ENCODE measurements around the gene USP12. TPM values are rescaled to one million over a fixed set of nuclear protein-coding genes. Genes with fewer than 3 reads are reported as not detected.

The USP12 gene
- total and polyA plus RNA-seq, 3 experiments from 2014 or later, result 14.5 to 73.2 (median 72.1) TPM

DNA sequence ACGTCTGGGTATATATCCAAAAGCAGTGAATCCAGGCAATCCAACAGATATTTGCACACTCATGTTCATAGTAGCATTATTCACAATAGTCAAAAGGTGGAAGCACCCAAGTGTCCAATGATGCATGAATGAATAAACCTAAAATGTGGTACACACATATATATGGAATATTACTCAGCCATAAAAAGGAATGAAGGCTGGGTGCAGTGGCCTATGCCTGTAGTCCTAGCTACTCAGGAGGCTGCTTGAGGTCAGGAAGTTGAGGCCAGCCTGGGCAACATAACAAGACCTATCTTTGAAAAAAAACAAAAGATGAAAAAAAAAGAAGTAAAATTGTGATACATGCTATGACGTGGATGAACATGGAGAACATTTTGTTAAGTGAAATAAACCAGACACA is 10.4 kb upstream of the USP12 start:
- H3K27ac ChIP-seq (ENCODE audit: low read depth, low read length), result no peak overlapping the region
- no peaks in the 10 kb centered on the region for H3K4me1 ChIP-seq (ENCODE audit: insufficient read depth, low read length)
- H3K9me3 Mint-ChIP-seq, result peaks cover 0 to 1% (median 0%) of the 10 kb centered on the region in 5 donors
- H3K27me3 Mint-ChIP-seq, result peaks cover 7 to 18% of the 10 kb centered on the region in 2 donors
- no peaks in the 10 kb centered on the region for H3K9me3 ChIP-seq (ENCODE audit: low read length)
- ChIA-PET CTCF (no interaction called here), POLR2A (interaction anchor here (0.7 kb wide), 1 partner anchor 28 kb away, joined by 3 read pairs; no protein-coding TSS in a partner anchor)
- no peaks in the 10 kb centered on the region for H3K27me3 ChIP-seq (ENCODE audit: insufficient read depth, low read length, poor library complexity, severe bottlenecking)
- no peak for DNase-seq
- no peak overlapping the region for H3K27ac Mint-ChIP-seq
- H3K4me3 ChIP-seq (ENCODE audit: low read length), result no peak overlapping the region
- H3K36me3 ChIP-seq (ENCODE audit: insufficient read depth, low read length), result no peaks in the 10 kb centered on the region
- H3K36me3 Mint-ChIP-seq, result no peaks in the 10 kb centered on the region
- H3K4me1 Mint-ChIP-seq, result no peaks in the 10 kb centered on the region
- H3K4me3 Mint-ChIP-seq, result no peak overlapping the region

DNA sequence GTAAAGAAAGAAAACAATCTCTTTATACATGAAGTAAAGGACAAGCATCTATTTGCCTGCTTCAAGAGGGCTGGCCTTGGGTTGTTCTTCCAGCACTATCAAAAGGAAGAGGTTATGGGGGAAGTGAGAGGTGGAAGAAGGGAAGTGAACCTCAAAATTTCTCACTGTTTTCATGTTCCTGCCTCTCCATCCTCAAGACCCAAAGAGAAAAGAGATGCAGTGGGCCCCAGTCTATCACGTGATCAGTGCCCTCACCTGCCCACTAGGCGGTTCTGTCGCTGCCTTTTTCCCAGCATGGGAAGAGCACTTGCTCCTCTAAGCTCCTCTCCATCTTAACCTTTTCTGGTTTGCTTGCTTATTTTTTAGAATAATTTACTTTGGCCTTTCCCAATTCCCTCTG is 6.2 kb upstream of the USP12 start:
- ChIA-PET POLR2A (no interaction called here), CTCF (no interaction called here)
- Mint-ChIP-seq H3K27ac (no peak overlapping the region), H3K27me3 (peaks cover 3 to 15% of the 10 kb centered on the region in 2 donors), H3K4me3 (no peak overlapping the region), H3K4me1 (peaks cover 3 to 5% (median 5%) of the 10 kb centered on the region in 3 donors), H3K36me3 (no peaks in the 10 kb centered on the region), H3K9me3 (no peaks in the 10 kb centered on the region)
- Histone ChIP-seq H3K27me3 (ENCODE audit: insufficient read depth, low read length, poor library complexity, severe bottlenecking) (no peaks in the 10 kb centered on the region), H3K4me3 (ENCODE audit: low read length) (no peak overlapping the region), H3K4me1 (ENCODE audit: insufficient read depth, low read length) (peaks cover 4% of the 10 kb centered on the region), H3K36me3 (ENCODE audit: insufficient read depth, low read length) (no peaks in the 10 kb centered on the region), H3K27ac (ENCODE audit: low read depth, low read length) (no peak overlapping the region), H3K9me3 (ENCODE audit: low read length) (no peaks in the 10 kb centered on the region)
- DNase-seq, result no peak

DNA sequence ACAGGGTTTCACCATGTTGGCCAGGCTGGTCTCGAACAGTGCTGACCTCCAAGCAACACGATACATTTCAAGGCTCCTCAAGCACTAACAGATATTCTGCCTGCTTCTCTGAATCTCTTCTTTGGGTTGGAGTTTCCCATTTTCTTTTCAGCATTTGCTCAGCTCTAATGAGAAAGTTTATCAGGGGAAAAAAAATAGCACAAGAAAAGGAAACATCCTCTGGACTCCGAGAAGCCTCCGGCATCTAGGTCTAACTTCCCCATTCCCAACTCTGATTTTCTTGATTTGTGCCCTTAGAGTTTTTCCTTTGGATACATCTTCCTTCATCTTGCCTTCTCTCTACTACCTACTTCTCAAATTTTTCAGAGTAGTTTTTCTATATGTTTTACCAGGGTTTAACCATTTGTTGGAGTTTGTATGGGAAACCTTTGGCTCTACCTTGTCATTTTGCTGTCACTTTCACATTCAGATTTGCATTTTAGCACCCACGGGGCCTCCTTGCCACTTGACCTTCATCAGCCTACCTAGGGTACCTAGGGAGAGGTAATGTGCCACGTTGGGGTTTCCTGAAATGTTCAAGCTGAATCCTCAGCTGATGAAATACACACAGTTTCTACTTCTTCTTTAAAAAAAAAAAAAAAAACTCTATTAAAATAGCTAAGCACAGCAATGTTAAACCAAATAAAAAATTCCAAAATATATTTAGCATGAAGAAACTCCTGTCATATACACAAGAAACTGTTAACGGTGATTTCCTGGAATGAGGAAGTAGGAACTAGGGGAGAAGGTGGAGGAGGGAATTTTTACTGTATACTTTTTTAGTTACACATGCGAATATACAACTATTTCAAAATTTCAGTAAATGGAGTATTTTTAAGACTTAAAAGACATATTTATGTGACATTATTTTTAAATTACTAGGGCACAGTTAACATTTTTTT is 5.1 kb upstream of the USP12 start:
- Mint-ChIP-seq H3K4me3 (peak overlapping the region in 1 of 7 donors; percentile 15), H3K9me3 (no peaks in the 10 kb centered on the region), H3K27ac (no peak overlapping the region), H3K4me1 (peaks cover 9 to 13% (median 13%) of the 10 kb centered on the region in 3 donors), H3K36me3 (peaks cover 0 to 4% (median 0%) of the 10 kb centered on the region in 3 donors), H3K27me3 (peaks cover 0 to 11% of the 10 kb centered on the region in 2 donors)
- Histone ChIP-seq H3K36me3 (ENCODE audit: insufficient read depth, low read length) (no peaks in the 10 kb centered on the region), H3K9me3 (ENCODE audit: low read length) (no peaks in the 10 kb centered on the region), H3K4me3 (ENCODE audit: low read length) (no peak overlapping the region), H3K27ac (ENCODE audit: low read depth, low read length) (no peak overlapping the region), H3K4me1 (ENCODE audit: insufficient read depth, low read length) (peaks cover 9% of the 10 kb centered on the region), H3K27me3 (ENCODE audit: insufficient read depth, low read length, poor library complexity, severe bottlenecking) (no peaks in the 10 kb centered on the region)
- POLR2A ChIA-PET, result interaction anchor here (0.6 to 1.1 kb wide), 2 partner anchors 76 to 230 kb away, joined by 3 read pairs; no protein-coding TSS in a partner anchor
- no peak for DNase-seq
- CTCF ChIA-PET, result no interaction called here

DNA sequence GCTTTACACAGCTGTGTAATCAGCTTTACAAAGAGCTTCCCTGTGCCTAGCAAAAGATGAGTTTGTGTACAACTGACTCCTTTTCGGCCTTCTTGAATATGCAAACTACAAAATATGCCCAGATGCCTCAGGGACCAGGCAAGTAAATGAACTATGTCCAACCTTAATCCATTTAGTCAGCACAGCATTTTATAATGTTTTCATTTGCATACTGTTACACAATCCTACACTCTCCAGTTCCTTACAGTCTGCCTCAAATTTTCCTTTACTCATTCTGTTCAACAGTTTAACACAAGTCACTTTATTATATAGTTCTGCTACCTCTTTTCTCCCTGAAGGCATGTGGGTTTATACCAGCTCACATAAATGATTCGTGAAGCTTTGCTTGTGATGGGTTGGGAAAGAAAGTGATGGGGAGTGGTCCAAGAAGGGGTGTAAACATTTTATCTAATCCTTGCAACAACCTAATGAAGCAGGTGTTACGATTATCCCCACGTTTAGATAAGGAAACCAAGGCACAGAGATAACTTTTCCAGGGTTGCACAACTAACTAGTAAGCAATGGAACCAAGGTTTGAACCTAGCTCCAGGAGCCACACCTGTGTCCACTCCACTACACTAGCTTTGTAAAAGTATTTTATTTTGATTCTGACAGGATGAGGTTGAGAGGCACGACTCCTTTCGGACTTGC is 3.3 kb upstream of the USP12 start:
- no peak overlapping the region for H3K4me3 Mint-ChIP-seq
- H3K36me3 Mint-ChIP-seq, result peaks cover 0 to 9% (median 0%) of the 10 kb centered on the region in 3 donors
- no peak for DNase-seq
- H3K27me3 ChIP-seq (ENCODE audit: insufficient read depth, low read length, poor library complexity, severe bottlenecking), result no peaks in the 10 kb centered on the region
- H3K36me3 ChIP-seq (ENCODE audit: insufficient read depth, low read length), result no peaks in the 10 kb centered on the region
- peaks cover 17% of the 10 kb centered on the region for H3K4me1 ChIP-seq (ENCODE audit: insufficient read depth, low read length)
- H3K9me3 Mint-ChIP-seq, result no peaks in the 10 kb centered on the region
- H3K4me1 Mint-ChIP-seq, result peaks cover 17 to 22% (median 21%) of the 10 kb centered on the region in 3 donors
- no peak overlapping the region for H3K4me3 ChIP-seq (ENCODE audit: low read length)
- CTCF ChIA-PET, result no interaction called here
- H3K27ac ChIP-seq (ENCODE audit: low read depth, low read length), result no peak overlapping the region
- H3K9me3 ChIP-seq (ENCODE audit: low read length), result no peaks in the 10 kb centered on the region
- peaks cover 0 to 6% of the 10 kb centered on the region in 2 donors for H3K27me3 Mint-ChIP-seq
- peak overlapping the region in 1 of 8 donors; percentile 55 for H3K27ac Mint-ChIP-seq
- POLR2A ChIA-PET, result no interaction called here

DNA sequence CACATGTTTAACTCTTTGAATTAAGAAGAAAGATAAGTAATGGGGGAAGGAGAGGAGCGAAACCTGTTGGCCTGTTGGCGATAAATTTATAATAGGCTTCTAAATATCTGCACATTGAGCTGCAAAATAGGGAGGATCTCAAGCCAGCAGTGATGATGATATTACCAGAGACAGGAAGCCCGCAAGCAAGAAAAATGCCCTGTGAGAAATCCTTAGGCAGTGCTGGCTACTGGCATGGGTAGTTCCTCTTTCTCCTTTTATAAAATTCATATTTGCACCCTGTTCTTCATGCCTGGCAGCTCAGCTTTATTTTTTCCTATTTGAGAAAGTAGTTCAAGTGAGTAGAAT is 858 bp upstream of the USP12 start:
- Mint-ChIP-seq H3K4me1 (peaks cover 38 to 45% (median 45%) of the 10 kb centered on the region in 3 donors), H3K27ac (peak overlapping the region; percentile 69 to 99 (median 95))

DNA sequence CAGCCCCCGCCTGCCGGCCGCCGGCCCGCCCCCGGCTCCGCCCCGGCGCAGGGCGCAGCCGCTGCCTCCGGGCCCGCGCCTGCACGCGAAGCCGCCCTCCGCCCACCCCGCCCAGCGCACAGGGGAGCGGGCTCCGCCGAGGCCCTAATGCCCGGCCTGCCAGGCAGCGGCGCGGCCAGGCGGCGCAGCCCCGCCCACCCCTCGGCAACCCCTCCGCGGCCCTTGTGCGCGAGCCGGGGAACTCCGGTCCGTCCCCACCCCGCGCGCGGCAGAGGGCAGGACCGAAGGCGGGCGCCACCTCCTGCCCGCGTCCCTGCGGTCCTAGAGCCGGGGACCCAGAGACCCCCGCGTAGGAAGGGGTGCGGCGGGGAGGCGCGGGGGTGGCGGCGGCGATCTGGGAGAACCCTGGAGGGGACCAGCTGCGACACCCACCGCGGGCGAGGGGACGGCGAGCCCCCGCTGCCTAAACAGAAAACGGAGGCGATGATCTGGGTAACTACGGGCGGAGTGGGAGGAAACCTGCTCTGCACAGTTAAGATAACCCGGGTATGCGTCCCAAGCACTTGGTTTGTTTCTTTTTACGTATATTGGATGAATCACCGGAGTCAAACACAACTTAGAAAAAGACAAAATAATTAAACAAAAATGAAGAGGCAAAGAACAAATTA is 350 bp upstream of the USP12 start:
- Mint-ChIP-seq H3K27ac (peak overlapping the region; percentile 69 to 99 (median 95)), H3K4me1 (peaks cover 38 to 49% (median 45%) of the 10 kb centered on the region in 3 donors), H3K27me3 (no peaks in the 10 kb centered on the region), H3K36me3 (peaks cover 0 to 9% (median 0%) of the 10 kb centered on the region in 3 donors), H3K9me3 (no peaks in the 10 kb centered on the region), H3K4me3 (peak overlapping the region; percentile 84 to 93 (median 90))
- peak overlapping the region; percentile 83 for H3K4me3 ChIP-seq (ENCODE audit: low read length)
- H3K27ac ChIP-seq (ENCODE audit: low read depth, low read length), result peak overlapping the region; percentile 75
- H3K27me3 ChIP-seq (ENCODE audit: insufficient read depth, low read length, poor library complexity, severe bottlenecking), result no peaks in the 10 kb centered on the region
- no peaks in the 10 kb centered on the region for H3K36me3 ChIP-seq (ENCODE audit: insufficient read depth, low read length)
- H3K9me3 ChIP-seq (ENCODE audit: low read length), result no peaks in the 10 kb centered on the region
- ChIA-PET CTCF (interaction anchor here (0.9 to 1.1 kb wide), 2 partner anchors 9 to 127 kb away, joined by 3 read pairs; no protein-coding TSS in a partner anchor), POLR2A (no interaction called here)
- peaks cover 38% of the 10 kb centered on the region for H3K4me1 ChIP-seq (ENCODE audit: insufficient read depth, low read length)
- peak; percentile 89 to 95 (median 91) for DNase-seq

More for the DNA sequence above, 858 bp upstream of the USP12 start:
- Histone ChIP-seq H3K9me3 (ENCODE audit: low read length) (no peaks in the 10 kb centered on the region), H3K36me3 (ENCODE audit: insufficient read depth, low read length) (no peaks in the 10 kb centered on the region), H3K4me3 (ENCODE audit: low read length) (peak overlapping the region; percentile 83), H3K27ac (ENCODE audit: low read depth, low read length) (peak overlapping the region; percentile 75), H3K4me1 (ENCODE audit: insufficient read depth, low read length) (peaks cover 38% of the 10 kb centered on the region), H3K27me3 (ENCODE audit: insufficient read depth, low read length, poor library complexity, severe bottlenecking) (no peaks in the 10 kb centered on the region)
- Mint-ChIP-seq H3K27me3 (no peaks in the 10 kb centered on the region), H3K9me3 (no peaks in the 10 kb centered on the region), H3K36me3 (peaks cover 0 to 9% (median 0%) of the 10 kb centered on the region in 3 donors), H3K4me3 (peak overlapping the region; percentile 84 to 93 (median 90))
- CTCF ChIA-PET, result interaction anchor here (0.9 to 1.1 kb wide), 2 partner anchors 9 to 128 kb away, joined by 3 read pairs; no protein-coding TSS in a partner anchor
- DNase-seq, result no peak
- POLR2A ChIA-PET, result no interaction called here

DNA sequence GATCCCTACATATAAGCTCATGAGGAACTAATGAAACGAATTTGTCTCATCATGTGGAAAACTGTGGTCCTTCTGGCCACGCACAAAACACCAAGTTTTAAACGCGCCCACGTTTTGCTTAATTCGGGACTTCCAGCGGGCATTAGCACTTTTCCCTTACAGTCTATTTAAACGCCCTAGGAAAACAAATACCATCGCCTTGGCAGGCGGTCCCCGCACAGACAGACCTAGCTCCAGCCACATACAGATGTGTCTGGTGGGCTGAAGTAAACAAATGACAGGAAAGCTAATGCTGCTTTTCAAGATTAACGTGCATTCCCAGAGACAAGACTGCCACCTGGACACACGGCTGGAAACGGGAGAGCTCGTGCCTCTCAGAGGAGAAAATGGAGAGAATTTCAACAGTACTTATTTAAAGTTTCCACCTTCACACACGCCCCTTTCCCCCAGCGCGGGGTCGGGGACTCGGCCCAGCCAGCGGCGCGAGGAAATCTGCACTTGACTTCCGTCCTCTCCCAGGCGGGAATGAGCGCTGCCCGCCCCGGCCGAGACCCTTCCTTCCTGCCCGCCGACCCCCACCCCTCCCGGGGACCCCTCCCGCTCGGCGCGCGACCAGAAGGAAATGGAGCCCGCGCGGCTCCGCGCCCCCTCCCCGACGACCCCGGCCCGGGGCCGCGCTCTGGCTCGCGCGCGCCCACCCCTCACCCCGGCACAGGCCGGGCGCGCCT is 931 bp downstream of the USP12 start:
- POLR2A ChIA-PET, result interaction anchor here (0.6 to 0.9 kb wide), 3 partner anchors 9 to 100 kb away, joined by 3 read pairs; partner anchors contain the start of gene RASL11A
- no peaks in the 10 kb centered on the region for H3K27me3 ChIP-seq (ENCODE audit: insufficient read depth, low read length, poor library complexity, severe bottlenecking)
- Mint-ChIP-seq H3K4me1 (peaks cover 48 to 61% (median 55%) of the 10 kb centered on the region in 3 donors), H3K27ac (peak overlapping the region; percentile 94 to 99 (median 97)), H3K4me3 (peak overlapping the region; percentile 91 to 98 (median 97)), H3K36me3 (peaks cover 0 to 9% (median 0%) of the 10 kb centered on the region in 3 donors), H3K9me3 (no peaks in the 10 kb centered on the region), H3K27me3 (no peaks in the 10 kb centered on the region)
- peaks cover 45% of the 10 kb centered on the region for H3K4me1 ChIP-seq (ENCODE audit: insufficient read depth, low read length)
- no peaks in the 10 kb centered on the region for H3K36me3 ChIP-seq (ENCODE audit: insufficient read depth, low read length)
- peak overlapping the region; percentile 58 for H3K4me3 ChIP-seq (ENCODE audit: low read length)
- peak overlapping the region; percentile 51 for H3K27ac ChIP-seq (ENCODE audit: low read depth, low read length)
- DNase-seq, result peak; percentile 13 to 56 (median 16)
- CTCF ChIA-PET, result interaction anchor here (1.7 kb wide), 1 partner anchor 100 kb away, joined by 4 read pairs; the partner anchor contains the start of gene RASL11A
- H3K9me3 ChIP-seq (ENCODE audit: low read length), result no peaks in the 10 kb centered on the region
